IMR-90 (cell line): ENCODE results near the gene BRD1. TPM values are rescaled to one million over a fixed set of nuclear protein-coding genes. Genes with fewer than 3 reads are reported as not detected.

Experiments used
- ATAC-seq: fragments of 200-7000 bp; cut with Tn5 transposase; 2 replicates; pipeline ENCODE4 v1.9.1; 2020; ENCODE audit warnings: low read depth, mild to moderate bottlenecking, moderate library complexity
- BruUV-seq: library from RNA; stranded (reverse); fragments of 400-500 nt; replicated peaks from 2 replicates; lab custom pipeline; 2021; lab: Mats Ljungman, UMichigan
- CTCF ChIA-PET: fragments of 300-600 bp; formaldehyde crosslinking; extraction: SDS; loops from one replicate; lab custom pipeline; 2021; ENCODE audit warnings: antibody characterized with exemption; lab: Yijun Ruan, JAX
- POLR2A ChIA-PET: fragments of 300-600 bp; sonication (Branson Sonifier 250); formaldehyde crosslinking; loops from one replicate; lab custom pipeline; 2022; ENCODE audit warnings: antibody characterized with exemption; ENCODE audit not compliant: unreplicated experiment; lab: Charles Lee
- DNase-seq: peaks from one replicate; pipeline ENCODE4 v3.0.0; 2013
- H2AFZ ChIP-seq: replicated peaks from 2 replicates; pipeline ENCODE3; 2013; ENCODE audit warnings: low read length, mild to moderate bottlenecking; ENCODE audit not compliant: poor library complexity
- H2AK5ac ChIP-seq: 2 replicates; pipeline ENCODE4 v1.6.1; 2013; ENCODE audit warnings: low read depth, low read length, inconsistent platforms
- H2AK9ac ChIP-seq: replicated peaks from 2 replicates; pipeline ENCODE3; 2013; ENCODE audit warnings: mild to moderate bottlenecking, low read depth, low read length, moderate library complexity; ENCODE audit not compliant: poor library complexity
- H2BK120ac ChIP-seq: 2 replicates; pipeline ENCODE4 v1.6.1; 2013; ENCODE audit warnings: low read depth, low read length, inconsistent platforms
- H2BK15ac ChIP-seq: 3 replicates; pipeline ENCODE4 v1.6.1; 2013; ENCODE audit warnings: low read depth, low read length, inconsistent platforms
- H2BK20ac ChIP-seq: 2 replicates; pipeline ENCODE4 v1.6.1; 2013; ENCODE audit warnings: low read depth, mild to moderate bottlenecking, inconsistent platforms, low read length, moderate library complexity
- H2BK5ac ChIP-seq: 2 replicates; pipeline ENCODE4 v1.6.1; 2013; ENCODE audit warnings: mild to moderate bottlenecking, low read depth, low read length, inconsistent platforms; ENCODE audit not compliant: poor library complexity, severe bottlenecking
- H3K14ac ChIP-seq: replicated peaks from 2 replicates; pipeline ENCODE4 v1.6.1; 2013; ENCODE audit warnings: low read depth, low read length, inconsistent platforms
- H3K18ac ChIP-seq: 2 replicates; pipeline ENCODE4 v1.6.1; 2013; ENCODE audit warnings: low read depth, low read length, control low read depth
- H3K23ac ChIP-seq: 2 replicates; pipeline ENCODE4 v1.6.1; 2013; ENCODE audit warnings: low read depth, low read length, inconsistent platforms
- H3K27ac ChIP-seq: 2 replicates; pipeline ENCODE4 v1.5.1; 2013; ENCODE audit warnings: mild to moderate bottlenecking, control low read depth, low read length; ENCODE audit not compliant: insufficient read depth
- H3K27me3 ChIP-seq: 2 replicates; pipeline ENCODE4 v1.6.1; 2013; ENCODE audit warnings: low read length; ENCODE audit not compliant: control insufficient read depth, insufficient read depth
- H3K36me3 ChIP-seq: 2 replicates; pipeline ENCODE4 v1.6.1; 2013; ENCODE audit warnings: low read length, mixed read lengths; ENCODE audit not compliant: control insufficient read depth, insufficient read depth
- H3K4ac ChIP-seq: 2 replicates; pipeline ENCODE4 v1.6.1; 2013; ENCODE audit warnings: low read depth, low read length, inconsistent platforms
- H3K4me1 ChIP-seq: 2 replicates; pipeline ENCODE4 v1.6.1; 2013; ENCODE audit warnings: low read length, mixed read lengths; ENCODE audit not compliant: control insufficient read depth, insufficient read depth
- H3K4me2 ChIP-seq: 2 replicates; pipeline ENCODE4 v1.6.1; 2013; ENCODE audit warnings: low read depth, mild to moderate bottlenecking, control low read depth, low read length, moderate library complexity
- H3K4me3 ChIP-seq: 2 replicates; pipeline ENCODE4 v1.5.1; 2013; ENCODE audit warnings: low read depth, mild to moderate bottlenecking, control low read depth, low read length, moderate library complexity; ENCODE audit not compliant: insufficient read depth
- H3K56ac ChIP-seq: 2 replicates; pipeline ENCODE4 v1.6.1; 2013; ENCODE audit warnings: low read length, inconsistent platforms; ENCODE audit not compliant: insufficient read depth; ENCODE audit errors: extremely low read depth
- H3K79me1 ChIP-seq, 2 experiments: 2 replicates each; pipeline ENCODE4 v1.6.1; 2013; ENCODE audit warnings: low read length in 2 of 2, inconsistent platforms in 1 of 2, low read depth in 1 of 2
- H3K9ac ChIP-seq: 2 replicates; pipeline ENCODE4 v1.6.1; 2013; ENCODE audit warnings: low read depth, low read length, control low read depth
- H3K9me1 ChIP-seq: 2 replicates; pipeline ENCODE4 v1.6.1; 2013; ENCODE audit warnings: low read length, inconsistent platforms; ENCODE audit not compliant: insufficient read depth
- H3K9me3 ChIP-seq: 2 replicates; pipeline ENCODE4 v1.6.1; 2013; ENCODE audit warnings: low read length; ENCODE audit not compliant: control insufficient read depth, insufficient read depth
- H4K20me1 ChIP-seq: 2 replicates; pipeline ENCODE4 v1.6.1; 2013; ENCODE audit warnings: low read length, inconsistent platforms; ENCODE audit not compliant: insufficient read depth
- H4K5ac ChIP-seq: 2 replicates; pipeline ENCODE4 v1.6.1; 2013; ENCODE audit warnings: mild to moderate bottlenecking, low read depth, low read length, control low read depth
- H4K8ac ChIP-seq, 2 experiments: 2 replicates each; pipeline ENCODE4 v1.6.1; 2013; ENCODE audit warnings: low read depth in 2 of 2, low read length in 2 of 2, control low read depth in 1 of 2, inconsistent platforms in 1 of 2
- H4K91ac ChIP-seq: 2 replicates; pipeline ENCODE4 v1.6.1; 2013; ENCODE audit warnings: low read depth, low read length, inconsistent platforms; ENCODE audit not compliant: insufficient read depth
- BHLHE40 ChIP-seq: fragments of 150-350 bp; IDR thresholded peaks from 2 replicates; pipeline ENCODE4 v1.6.1; 2016; ENCODE audit warnings: mild to moderate bottlenecking, low read depth, low read length
- CEBPB ChIP-seq: IDR thresholded peaks from 2 replicates; pipeline ENCODE4 v1.6.1; 2012; ENCODE audit warnings: low read depth, low read length, improper control_type of control experiment
- CHD1 ChIP-seq: IDR thresholded peaks from 2 replicates; pipeline ENCODE4 v1.6.1; 2012; ENCODE audit warnings: low read depth, low read length, improper control_type of control experiment
- FOS ChIP-seq: fragments of 150-350 bp; IDR thresholded peaks from 2 replicates; pipeline ENCODE4 v1.6.1; 2016; ENCODE audit warnings: low read depth, low read length
- MAFK ChIP-seq: IDR thresholded peaks from 2 replicates; pipeline ENCODE4 v1.6.1; 2012; ENCODE audit warnings: low read depth, low read length, improper control_type of control experiment
- MXI1 ChIP-seq: IDR thresholded peaks from 2 replicates; pipeline ENCODE4 v1.6.1; 2012; ENCODE audit warnings: low read depth, mild to moderate bottlenecking, low read length, moderate library complexity, borderline replicate concordance
- POLR2A ChIP-seq: IDR thresholded peaks from 2 replicates; pipeline ENCODE4 v1.6.1; 2012; ENCODE audit warnings: mild to moderate bottlenecking, low read depth, low read length
- RFX5 ChIP-seq: IDR thresholded peaks from 2 replicates; pipeline ENCODE4 v1.8.0; 2012; ENCODE audit warnings: low read depth, mild to moderate bottlenecking, low read length, moderate library complexity
- SMC3 ChIP-seq: fragments of 150-350 bp; IDR thresholded peaks from 2 replicates; pipeline ENCODE4 v1.6.1; 2016; ENCODE audit warnings: low read depth, mild to moderate bottlenecking, antibody characterized with exemption, low read length, moderate library complexity
- WGBS, 2 experiments: methylation state at CpG; one replicate each; pipeline versions ENCODE4 v1.1.5 to v1.1.7; 2013; ENCODE audit warnings: missing lambda C conversion rate in 2 of 2; ENCODE audit not compliant: insufficient read length in 1 of 2; ENCODE audit errors: extremely low coverage in 2 of 2; 5-methylcytosine and 5-hydroxymethylcytosine counted together
- dilution Hi-C: fragments of 300-500 bp; cut with HindIII; formaldehyde crosslinking; loops from one replicate; pipeline ENCODE4 v1.14.3; 2018; ENCODE audit warnings: low sequenced_read_pairs; ENCODE audit not compliant: unreplicated experiment
- in situ Hi-C: fragments of 300-500 bp; cut with MboI; formaldehyde crosslinking; loops from 3 replicates; pipeline ENCODE4 v1.14.3; 2019; ENCODE audit warnings: low sequenced_read_pairs, inconsistent platforms, mixed read lengths
- intact Hi-C: fragments of 100-400 bp; cut with micrococcal nuclease; formaldehyde crosslinking; loops from 2 replicates; pipeline ENCODE4 v1.10.0; 2022
- polyA plus RNA-seq, 3 experiments: library from polyadenylated mRNA; depleted of rRNA; stranded (reverse); fragments of >200 nt; gene quantifications; 2 replicates each; pipeline ENCODE4 v1.2.3, GENCODE V29; 2012; ENCODE audit warnings: low replicate concordance in 1 of 3
- total RNA-seq: library from RNA; depleted of rRNA; stranded (reverse); fragments of >200 nt; gene quantifications from 2 replicates; pipeline ENCODE4 v1.2.3, GENCODE V29; 2012
- TF ChIP-seq, protein P1 (sequence below): conservative IDR thresholded peaks from 2 replicates; pipeline ENCODE4 v1.5.1; 2012; ENCODE audit warnings: mild to moderate bottlenecking, low read depth, low read length, improper control_type of control experiment
- TF ChIP-seq, protein P2 (sequence below): fragments of 150-350 bp; IDR thresholded peaks from 2 replicates; pipeline ENCODE4 v1.6.1; 2016; ENCODE audit warnings: low read depth, mild to moderate bottlenecking, low read length, moderate library complexity, borderline replicate concordance

BRD1 gene
- total and polyA plus RNA-seq, 2 of the 4 experiments (the other 2 are of a cell fraction): 10.0 to 10.6 TPM

DNA sequence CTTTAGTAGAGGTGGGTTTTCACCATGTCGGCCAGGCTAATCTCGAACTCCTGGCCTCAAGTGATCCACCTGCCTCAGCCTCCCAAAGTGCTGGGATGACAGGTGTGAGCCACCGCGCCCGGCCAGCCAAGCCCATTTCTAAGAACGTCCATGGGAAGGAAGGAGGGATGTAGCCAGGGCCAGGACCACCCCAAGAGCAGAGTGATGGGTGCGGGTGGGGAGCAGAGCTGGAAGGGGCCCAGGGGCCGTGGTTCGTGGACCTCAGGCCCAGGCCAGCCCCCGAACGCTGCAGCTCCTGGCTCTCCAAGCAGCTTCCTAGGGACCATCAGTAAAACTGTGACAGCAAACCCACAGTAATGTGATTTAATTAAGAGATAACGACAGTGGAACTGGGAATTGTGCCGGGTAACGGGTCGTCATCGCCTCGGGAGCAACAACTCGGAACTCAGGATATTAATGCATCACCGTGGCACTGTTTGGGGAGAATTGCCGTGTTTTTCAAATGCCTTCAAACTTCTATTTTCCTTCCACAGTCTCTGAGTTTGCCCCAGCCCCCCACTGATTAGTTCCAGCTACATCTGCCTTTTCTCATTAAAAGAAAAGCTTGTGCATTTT lies 74.3 kb downstream of the BRD1 start:
- Histone ChIP-seq H4K5ac (no peak overlapping the region), H3K4me1 (no peaks in the 10 kb centered on the region), H3K4ac (no peak overlapping the region), H3K27ac (no peak overlapping the region), H3K9me1 (no peaks in the 10 kb centered on the region), H3K4me2 (no peak overlapping the region), H3K36me3 (no peaks in the 10 kb centered on the region), H3K56ac (no peak overlapping the region), H2BK5ac (no peak overlapping the region), H3K9me3 (no peaks in the 10 kb centered on the region), H4K20me1 (no peaks in the 10 kb centered on the region), H2AK5ac (no peak overlapping the region), H3K18ac (no peak overlapping the region), H4K8ac (no peak overlapping the region), H2BK20ac (no peak overlapping the region), H2AK9ac (no peak overlapping the region), H3K9ac (no peak overlapping the region), H2BK15ac (no peak overlapping the region), H3K4me3 (no peak overlapping the region), H2BK120ac (no peak overlapping the region), H3K14ac (no peak overlapping the region), H3K23ac (no peak overlapping the region), H3K27me3 (peaks cover 8% of the 10 kb centered on the region; the same call in 1 of the 2 replicates), H4K91ac (no peak overlapping the region), H2AFZ (no peak overlapping the region), H3K79me1 (no peaks in the 10 kb centered on the region)
- WGBS, 2 experiments: 66% methylated on average over 12 of the region's 20 CpGs; no CpG with 5 or more reads in 1 of the 2 experiments
- in situ Hi-C loops: no loop called here
- intact Hi-C loops: no loop called here
- no peak for DNase-seq
- POLR2A ChIA-PET: interaction anchor here (0.8 kb wide), 1 partner anchor 10 kb away, joined by 3 read pairs; no protein-coding TSS in a partner anchor
- no peak for ATAC-seq
- dilution Hi-C loops: no loop called here
- CTCF ChIA-PET: no interaction called here
- BruUV-seq: no TSS peak
- TF ChIP-seq, protein P1, sequence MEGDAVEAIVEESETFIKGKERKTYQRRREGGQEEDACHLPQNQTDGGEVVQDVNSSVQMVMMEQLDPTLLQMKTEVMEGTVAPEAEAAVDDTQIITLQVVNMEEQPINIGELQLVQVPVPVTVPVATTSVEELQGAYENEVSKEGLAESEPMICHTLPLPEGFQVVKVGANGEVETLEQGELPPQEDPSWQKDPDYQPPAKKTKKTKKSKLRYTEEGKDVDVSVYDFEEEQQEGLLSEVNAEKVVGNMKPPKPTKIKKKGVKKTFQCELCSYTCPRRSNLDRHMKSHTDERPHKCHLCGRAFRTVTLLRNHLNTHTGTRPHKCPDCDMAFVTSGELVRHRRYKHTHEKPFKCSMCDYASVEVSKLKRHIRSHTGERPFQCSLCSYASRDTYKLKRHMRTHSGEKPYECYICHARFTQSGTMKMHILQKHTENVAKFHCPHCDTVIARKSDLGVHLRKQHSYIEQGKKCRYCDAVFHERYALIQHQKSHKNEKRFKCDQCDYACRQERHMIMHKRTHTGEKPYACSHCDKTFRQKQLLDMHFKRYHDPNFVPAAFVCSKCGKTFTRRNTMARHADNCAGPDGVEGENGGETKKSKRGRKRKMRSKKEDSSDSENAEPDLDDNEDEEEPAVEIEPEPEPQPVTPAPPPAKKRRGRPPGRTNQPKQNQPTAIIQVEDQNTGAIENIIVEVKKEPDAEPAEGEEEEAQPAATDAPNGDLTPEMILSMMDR: no peak
- TF ChIP-seq RFX5 (no peak), MXI1 (no peak), CEBPB (no peak), CHD1 (no peak), FOS (no peak), BHLHE40 (no peak), POLR2A (no peak), MAFK (no peak), SMC3 (no peak)
- TF ChIP-seq, protein P2, sequence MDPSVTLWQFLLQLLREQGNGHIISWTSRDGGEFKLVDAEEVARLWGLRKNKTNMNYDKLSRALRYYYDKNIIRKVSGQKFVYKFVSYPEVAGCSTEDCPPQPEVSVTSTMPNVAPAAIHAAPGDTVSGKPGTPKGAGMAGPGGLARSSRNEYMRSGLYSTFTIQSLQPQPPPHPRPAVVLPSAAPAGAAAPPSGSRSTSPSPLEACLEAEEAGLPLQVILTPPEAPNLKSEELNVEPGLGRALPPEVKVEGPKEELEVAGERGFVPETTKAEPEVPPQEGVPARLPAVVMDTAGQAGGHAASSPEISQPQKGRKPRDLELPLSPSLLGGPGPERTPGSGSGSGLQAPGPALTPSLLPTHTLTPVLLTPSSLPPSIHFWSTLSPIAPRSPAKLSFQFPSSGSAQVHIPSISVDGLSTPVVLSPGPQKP: no peak
